ENCODE measurements around the gene DDAH1.

- TF ChIP-seq CTCF (IDR thresholded peaks at IDR 0.05; ENCODE audit: borderline replicate concordance, extremely low read depth, low read length, poor library complexity, severe bottlenecking), result no peak
- TF ChIP-seq EZH2 (IDR thresholded peaks at IDR 0.05; ENCODE audit: borderline replicate concordance, low read depth, low read length, severe bottlenecking), result no peak
These were observed 148.6 kb downstream of the DDAH1 start for GRCh38 chr1:85316321-85316720.
